ENCODE measurements around the gene C1QA.

The C1QA gene

DNA sequence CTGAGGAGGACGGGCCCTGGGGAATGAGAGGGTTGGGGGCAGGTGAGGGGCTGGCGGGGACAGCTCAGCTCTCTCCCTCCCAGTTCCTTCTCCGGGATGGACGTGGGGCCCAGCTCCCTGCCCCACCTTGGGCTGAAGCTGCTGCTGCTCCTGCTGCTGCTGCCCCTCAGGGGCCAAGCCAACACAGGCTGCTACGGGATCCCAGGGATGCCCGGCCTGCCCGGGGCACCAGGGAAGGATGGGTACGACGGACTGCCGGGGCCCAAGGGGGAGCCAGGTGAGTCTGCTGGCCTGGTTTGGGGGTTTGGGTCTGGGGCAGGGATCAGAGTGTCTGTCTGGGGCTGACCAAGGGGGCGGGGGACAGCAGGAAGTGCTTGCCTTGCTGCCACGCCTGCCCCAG lies 7.5 kb downstream of the C1QA start:
- DNase-seq (ENCODE audit: low read depth): no peak
- H3K4me3 ChIP-seq (ENCODE audit: low read depth, low read length): no peak overlapping the region
- TF ChIP-seq MYC (IDR thresholded peaks at IDR 0.05; ENCODE audit: low read depth, low read length) (no peak), POLR2A (IDR thresholded peaks at IDR 0.05; ENCODE audit: extremely low read depth, insufficient read length) (no peak)
- TF ChIP-seq, protein P1, sequence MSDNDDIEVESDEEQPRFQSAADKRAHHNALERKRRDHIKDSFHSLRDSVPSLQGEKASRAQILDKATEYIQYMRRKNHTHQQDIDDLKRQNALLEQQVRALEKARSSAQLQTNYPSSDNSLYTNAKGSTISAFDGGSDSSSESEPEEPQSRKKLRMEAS (IDR thresholded peaks at IDR 0.05; ENCODE audit: low read depth, low read length): no peak
- TF ChIP-seq, protein P2, sequence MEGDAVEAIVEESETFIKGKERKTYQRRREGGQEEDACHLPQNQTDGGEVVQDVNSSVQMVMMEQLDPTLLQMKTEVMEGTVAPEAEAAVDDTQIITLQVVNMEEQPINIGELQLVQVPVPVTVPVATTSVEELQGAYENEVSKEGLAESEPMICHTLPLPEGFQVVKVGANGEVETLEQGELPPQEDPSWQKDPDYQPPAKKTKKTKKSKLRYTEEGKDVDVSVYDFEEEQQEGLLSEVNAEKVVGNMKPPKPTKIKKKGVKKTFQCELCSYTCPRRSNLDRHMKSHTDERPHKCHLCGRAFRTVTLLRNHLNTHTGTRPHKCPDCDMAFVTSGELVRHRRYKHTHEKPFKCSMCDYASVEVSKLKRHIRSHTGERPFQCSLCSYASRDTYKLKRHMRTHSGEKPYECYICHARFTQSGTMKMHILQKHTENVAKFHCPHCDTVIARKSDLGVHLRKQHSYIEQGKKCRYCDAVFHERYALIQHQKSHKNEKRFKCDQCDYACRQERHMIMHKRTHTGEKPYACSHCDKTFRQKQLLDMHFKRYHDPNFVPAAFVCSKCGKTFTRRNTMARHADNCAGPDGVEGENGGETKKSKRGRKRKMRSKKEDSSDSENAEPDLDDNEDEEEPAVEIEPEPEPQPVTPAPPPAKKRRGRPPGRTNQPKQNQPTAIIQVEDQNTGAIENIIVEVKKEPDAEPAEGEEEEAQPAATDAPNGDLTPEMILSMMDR (IDR thresholded peaks at IDR 0.05; ENCODE audit: low read depth, low read length): no peak

DNA sequence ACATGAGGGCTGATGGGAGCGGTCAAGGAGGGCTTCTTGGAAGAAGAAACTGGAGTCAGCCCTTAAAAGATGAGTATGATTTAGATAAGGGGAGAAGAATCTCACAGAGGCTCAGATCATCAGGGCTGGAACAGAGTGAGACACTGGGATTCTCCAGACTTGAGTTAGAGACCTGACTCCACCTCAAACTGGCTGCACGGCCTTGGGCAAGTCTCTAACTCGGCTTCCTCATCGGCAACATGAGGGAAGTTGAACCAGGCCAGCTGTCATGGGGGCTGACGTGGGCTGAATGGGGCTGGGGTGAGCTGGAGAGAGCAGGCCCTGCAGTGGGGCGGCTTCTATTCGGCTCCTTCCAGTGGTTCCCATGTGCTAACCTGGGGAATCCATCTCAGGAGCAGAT lies 9.5 kb downstream of the C1QA start:
- DNase-seq (ENCODE audit: low read depth): no peak
- TF ChIP-seq, protein P2 (IDR thresholded peaks at IDR 0.05; ENCODE audit: low read depth, low read length): no peak
- TF ChIP-seq MYC (IDR thresholded peaks at IDR 0.05; ENCODE audit: low read depth, low read length) (no peak), POLR2A (IDR thresholded peaks at IDR 0.05; ENCODE audit: extremely low read depth, insufficient read length) (no peak)
- TF ChIP-seq, protein P1 (IDR thresholded peaks at IDR 0.05; ENCODE audit: low read depth, low read length): no peak
- no peak overlapping the region for H3K4me3 ChIP-seq (ENCODE audit: low read depth, low read length)

DNA sequence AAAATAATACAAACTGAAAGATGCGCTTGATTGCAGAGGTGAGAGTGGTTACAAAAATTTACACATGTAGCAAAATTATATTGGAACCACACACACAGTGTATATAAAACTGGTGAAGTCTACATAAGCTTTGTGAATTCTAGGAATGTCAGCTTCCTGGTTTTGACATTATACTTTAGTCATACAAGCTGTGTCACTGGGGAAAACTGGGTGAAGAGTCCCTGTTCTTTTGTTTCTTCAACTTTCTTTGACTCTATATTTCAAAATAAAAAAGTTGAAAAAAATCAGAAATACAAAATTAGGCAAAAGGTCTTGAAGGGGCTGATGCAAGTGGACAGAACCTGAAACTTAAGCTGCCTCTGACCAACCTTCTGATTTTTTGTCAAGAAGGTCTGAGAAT lies 10.0 kb downstream of the C1QA start:
- DNase-seq (ENCODE audit: low read depth): no peak
- TF ChIP-seq MYC (IDR thresholded peaks at IDR 0.05; ENCODE audit: low read depth, low read length) (no peak), POLR2A (IDR thresholded peaks at IDR 0.05; ENCODE audit: extremely low read depth, insufficient read length) (no peak)
- TF ChIP-seq, protein P1 (IDR thresholded peaks at IDR 0.05; ENCODE audit: low read depth, low read length): no peak
- TF ChIP-seq, protein P2 (IDR thresholded peaks at IDR 0.05; ENCODE audit: low read depth, low read length): no peak
- H3K4me3 ChIP-seq (ENCODE audit: low read depth, low read length): no peak overlapping the region

DNA sequence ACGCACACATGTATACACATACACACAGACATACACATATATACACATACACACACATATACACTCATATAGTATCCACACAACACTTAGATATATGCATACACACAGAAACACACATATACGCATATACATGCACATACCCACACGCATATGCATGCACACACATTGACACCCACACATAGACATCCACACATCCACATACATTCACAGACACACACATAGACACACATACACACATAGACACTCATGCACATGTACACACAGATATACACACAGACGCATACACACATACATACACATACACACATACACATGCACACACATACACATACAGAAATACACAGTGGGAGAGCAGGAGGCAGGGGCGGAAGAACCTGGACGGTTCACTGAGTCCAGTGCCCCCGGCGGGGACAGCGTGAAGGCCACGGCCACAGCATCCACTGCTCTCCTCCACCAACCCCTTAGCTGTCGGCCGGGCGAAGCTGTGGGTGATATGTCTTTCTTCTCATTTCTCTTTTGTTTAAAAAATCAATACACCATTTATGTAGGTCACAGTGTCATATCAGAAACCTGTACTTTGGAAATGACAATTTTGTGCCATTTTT lies 13.8 kb downstream of the C1QA start:
- no peak overlapping the region for H3K4me3 ChIP-seq (ENCODE audit: low read depth, low read length)
- TF ChIP-seq, protein P2 (IDR thresholded peaks at IDR 0.05; ENCODE audit: low read depth, low read length): no peak
- TF ChIP-seq POLR2A (IDR thresholded peaks at IDR 0.05; ENCODE audit: extremely low read depth, insufficient read length) (no peak), MYC (IDR thresholded peaks at IDR 0.05; ENCODE audit: low read depth, low read length) (no peak)
- TF ChIP-seq, protein P1 (IDR thresholded peaks at IDR 0.05; ENCODE audit: low read depth, low read length): no peak
- no peak for DNase-seq (ENCODE audit: low read depth)

DNA sequence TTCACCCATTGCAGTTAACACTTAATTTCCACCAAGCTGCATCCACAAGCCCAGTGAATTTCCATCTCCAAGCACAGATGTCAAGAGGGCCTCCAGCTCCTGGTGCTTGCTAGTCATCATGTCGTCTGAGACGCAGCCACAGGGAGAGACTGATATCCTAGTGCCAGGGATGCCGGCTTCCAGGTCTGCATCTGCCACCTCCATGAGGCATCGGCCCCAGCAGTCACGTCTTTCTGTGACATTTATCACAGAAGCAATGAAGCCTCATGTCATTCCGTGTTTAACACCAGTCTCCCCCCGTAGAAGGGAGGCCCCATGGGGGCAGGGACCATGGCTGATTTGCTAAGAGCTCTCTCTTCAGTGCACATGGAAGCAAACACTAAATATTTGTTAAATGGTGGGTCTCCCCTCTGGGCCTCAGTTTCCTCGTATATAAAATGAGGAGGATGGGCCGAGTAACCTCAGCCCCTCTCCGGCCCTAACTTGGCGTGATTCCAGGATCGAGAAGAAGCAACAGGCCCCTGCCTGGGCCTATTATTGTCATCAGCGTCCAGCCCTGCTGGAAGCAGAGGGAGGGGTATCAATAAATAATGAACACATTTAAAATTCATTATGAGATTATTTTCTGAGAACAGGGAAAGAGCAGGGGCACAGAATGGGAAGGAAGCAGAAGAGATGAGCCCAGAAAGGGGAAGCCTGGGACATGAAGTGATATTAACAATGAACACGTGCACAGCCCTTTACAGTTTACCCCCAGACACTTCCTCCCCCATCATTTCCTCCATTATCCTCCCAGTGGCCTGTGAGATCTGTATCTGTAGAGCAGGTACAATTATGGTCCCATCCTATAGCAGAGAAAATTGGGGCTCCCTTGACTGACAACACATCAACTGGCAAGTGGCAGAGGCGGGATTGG lies 15.8 kb downstream of the C1QA start:
- TF ChIP-seq, protein P2 (IDR thresholded peaks at IDR 0.05; ENCODE audit: low read depth, low read length): no peak
- TF ChIP-seq, protein P1 (IDR thresholded peaks at IDR 0.05; ENCODE audit: low read depth, low read length): peak; percentile 73
- peak; percentile 21; the same call in 1 of the 2 replicates for TF ChIP-seq MYC (IDR thresholded peaks at IDR 0.05; ENCODE audit: low read depth, low read length)
- no peak for DNase-seq (ENCODE audit: low read depth)
- no peak overlapping the region for H3K4me3 ChIP-seq (ENCODE audit: low read depth, low read length)

Measured in NB4 (cell line).